GM23338 (cell line): ENCODE results near the gene CRYGB. TPM values are rescaled to one million over a fixed set of nuclear protein-coding genes. Genes with fewer than 3 reads are reported as not detected.
A peak's percentile ranks its signal among the peaks of the same experiment; 100 is the strongest.

Source experiments
- ATAC-seq: fragments of 200-7000 bp; cut with Tn5 transposase; 3 replicates; pipeline ENCODE4 v1.9.1; 2020
- DNase-seq: peaks from one replicate; pipeline ENCODE4 v3.0.0-alpha.2; 2015; ENCODE audit warnings: low spot score
- H2AFZ ChIP-seq: fragments of 200-600 bp; sonication (generic); 2 replicates; pipeline ENCODE4 v1.8.0; 2016; ENCODE audit warnings: antibody characterized with exemption, mild to moderate bottlenecking, moderate library complexity
- H3F3A ChIP-seq: fragments of 200-600 bp; sonication (generic); replicated peaks from 2 replicates; pipeline ENCODE4 v1.8.0; 2017; ENCODE audit warnings: antibody characterized with exemption, mixed run types, low read depth
- H3K27ac ChIP-seq: fragments of 200-600 bp; sonication (generic); 2 replicates; pipeline ENCODE4 v1.6.1; 2016; ENCODE audit warnings: low read depth
- H3K27me3 ChIP-seq: fragments of 200-600 bp; sonication (generic); 2 replicates; pipeline ENCODE4 v1.8.0; 2016; ENCODE audit warnings: mild to moderate bottlenecking, mixed run types, moderate library complexity; ENCODE audit not compliant: insufficient read depth
- H3K36me3 ChIP-seq: fragments of 200-600 bp; sonication (generic); 2 replicates; pipeline ENCODE4 v1.8.0; 2016; ENCODE audit warnings: mild to moderate bottlenecking; ENCODE audit not compliant: insufficient read depth
- H3K4me1 ChIP-seq: fragments of 200-600 bp; sonication (generic); 2 replicates; pipeline ENCODE4 v1.8.0; 2016; ENCODE audit warnings: mild to moderate bottlenecking, moderate library complexity; ENCODE audit not compliant: insufficient read depth
- H3K4me2 ChIP-seq: fragments of 200-600 bp; sonication (generic); 2 replicates; pipeline ENCODE4 v1.7.1; 2017; ENCODE audit warnings: mixed run types
- H3K4me3 ChIP-seq: fragments of 200-600 bp; sonication (generic); 2 replicates; pipeline ENCODE4 v1.6.1; 2016; ENCODE audit warnings: mixed run types
- H3K79me2 ChIP-seq: fragments of 200-600 bp; sonication (generic); replicated peaks from 2 replicates; pipeline ENCODE4 v1.8.0; 2017; ENCODE audit warnings: mild to moderate bottlenecking; ENCODE audit not compliant: insufficient read depth
- H3K9me2 ChIP-seq: fragments of 200-600 bp; sonication (generic); 2 replicates; pipeline ENCODE4 v1.8.0; 2017; ENCODE audit not compliant: insufficient read depth
- H4K20me1 ChIP-seq: fragments of 200-600 bp; sonication (generic); replicated peaks from 2 replicates; pipeline ENCODE4 v1.8.0; 2017; ENCODE audit warnings: mild to moderate bottlenecking; ENCODE audit not compliant: insufficient read depth
- H3K27ac Mint-ChIP-seq: 2 replicates; pipeline ENCODE4 v1.8.0; 2020; ENCODE audit warnings: inconsistent platforms, mild to moderate bottlenecking, moderate library complexity, mixed read lengths
- H3K27me3 Mint-ChIP-seq: 3 replicates; pipeline ENCODE4 v1.8.0; 2022; ENCODE audit warnings: low read depth, mild to moderate bottlenecking, moderate library complexity, mixed read lengths, inconsistent platforms; ENCODE audit not compliant: insufficient read depth, poor library complexity
- H3K36me3 Mint-ChIP-seq: 3 replicates; pipeline ENCODE4 v1.8.0; 2021; ENCODE audit warnings: low read depth, mild to moderate bottlenecking, inconsistent platforms, moderate library complexity, mixed read lengths
- H3K4me1 Mint-ChIP-seq: 3 replicates; pipeline ENCODE4 v1.8.0; 2020; ENCODE audit warnings: mild to moderate bottlenecking, inconsistent platforms, mixed read lengths
- H3K4me3 Mint-ChIP-seq: 3 replicates; pipeline ENCODE4 v1.8.0; 2021; ENCODE audit warnings: moderate library complexity, mild to moderate bottlenecking, inconsistent platforms, mixed read lengths
- H3K9me3 Mint-ChIP-seq: 3 replicates; pipeline ENCODE4 v1.8.0; 2020; ENCODE audit warnings: moderate library complexity, mild to moderate bottlenecking, inconsistent platforms, mixed read lengths
- CREB1 ChIP-seq: fragments of 250-450 bp; sonication (Bioruptor Pico); IDR thresholded peaks from 2 replicates; pipeline ENCODE4 v1.5.0; 2020; ENCODE audit warnings: low read depth, mild to moderate bottlenecking, moderate library complexity
- ETS1 ChIP-seq: IDR thresholded peaks from 2 replicates; pipeline ENCODE4 v1.6.1; 2016; ENCODE audit warnings: antibody characterized with exemption
- EZH2 ChIP-seq: fragments of 200-600 bp; sonication (generic); IDR thresholded peaks from one replicate; pipeline ENCODE4 v1.8.0; 2017; ENCODE audit warnings: antibody characterized with exemption, mild to moderate bottlenecking, low read depth; ENCODE audit not compliant: unreplicated experiment
- JUNB ChIP-seq: IDR thresholded peaks from one replicate; pipeline ENCODE4 v1.6.1; 2016; ENCODE audit warnings: antibody characterized with exemption; ENCODE audit not compliant: unreplicated experiment
- NANOG ChIP-seq: IDR thresholded peaks from 2 replicates; pipeline ENCODE4 v1.6.1; 2016; ENCODE audit warnings: antibody characterized with exemption, borderline replicate concordance
- ZNF114 ChIP-seq: fragments of 250-450 bp; sonication (Bioruptor Pico); IDR thresholded peaks from 2 replicates; pipeline ENCODE4 v1.5.0; 2020; ENCODE audit warnings: mild to moderate bottlenecking, moderate library complexity
- ZNF331 ChIP-seq: fragments of 250-450 bp; sonication (Bioruptor Pico); IDR thresholded peaks from 2 replicates; pipeline ENCODE4 v1.5.0; 2020; ENCODE audit warnings: low read depth, mild to moderate bottlenecking, moderate library complexity
- polyA plus RNA-seq: library from polyadenylated mRNA; unstranded; fragments of >200 nt; fragmentation: Nextera tagmentation; extraction: Ambion mirVana; gene quantifications from 2 replicates; pipeline ENCODE4 v1.2.1, GENCODE V29; 2016
- total RNA-seq: library from RNA; depleted of rRNA; stranded (reverse); fragments of >200 nt; shearing (Covaris generic); gene quantifications from 2 replicates; pipeline ENCODE4 v1.2.3, GENCODE V29; 2014
- TF ChIP-seq, protein P1 (sequence below): IDR thresholded peaks from one replicate; pipeline ENCODE4 v1.6.1; 2018; ENCODE audit warnings: antibody characterized with exemption; ENCODE audit not compliant: unreplicated experiment
- TF ChIP-seq, protein P2 (sequence below): fragments of 250-450 bp; sonication (Bioruptor Pico); IDR thresholded peaks from 2 replicates; pipeline ENCODE4 v1.5.0; 2020; ENCODE audit warnings: mild to moderate bottlenecking, moderate library complexity

The CRYGB gene
- total and polyA plus RNA-seq, 2 experiments from 2014 or later, result 0.92 to 1.9 TPM

- TF ChIP-seq, protein P1, sequence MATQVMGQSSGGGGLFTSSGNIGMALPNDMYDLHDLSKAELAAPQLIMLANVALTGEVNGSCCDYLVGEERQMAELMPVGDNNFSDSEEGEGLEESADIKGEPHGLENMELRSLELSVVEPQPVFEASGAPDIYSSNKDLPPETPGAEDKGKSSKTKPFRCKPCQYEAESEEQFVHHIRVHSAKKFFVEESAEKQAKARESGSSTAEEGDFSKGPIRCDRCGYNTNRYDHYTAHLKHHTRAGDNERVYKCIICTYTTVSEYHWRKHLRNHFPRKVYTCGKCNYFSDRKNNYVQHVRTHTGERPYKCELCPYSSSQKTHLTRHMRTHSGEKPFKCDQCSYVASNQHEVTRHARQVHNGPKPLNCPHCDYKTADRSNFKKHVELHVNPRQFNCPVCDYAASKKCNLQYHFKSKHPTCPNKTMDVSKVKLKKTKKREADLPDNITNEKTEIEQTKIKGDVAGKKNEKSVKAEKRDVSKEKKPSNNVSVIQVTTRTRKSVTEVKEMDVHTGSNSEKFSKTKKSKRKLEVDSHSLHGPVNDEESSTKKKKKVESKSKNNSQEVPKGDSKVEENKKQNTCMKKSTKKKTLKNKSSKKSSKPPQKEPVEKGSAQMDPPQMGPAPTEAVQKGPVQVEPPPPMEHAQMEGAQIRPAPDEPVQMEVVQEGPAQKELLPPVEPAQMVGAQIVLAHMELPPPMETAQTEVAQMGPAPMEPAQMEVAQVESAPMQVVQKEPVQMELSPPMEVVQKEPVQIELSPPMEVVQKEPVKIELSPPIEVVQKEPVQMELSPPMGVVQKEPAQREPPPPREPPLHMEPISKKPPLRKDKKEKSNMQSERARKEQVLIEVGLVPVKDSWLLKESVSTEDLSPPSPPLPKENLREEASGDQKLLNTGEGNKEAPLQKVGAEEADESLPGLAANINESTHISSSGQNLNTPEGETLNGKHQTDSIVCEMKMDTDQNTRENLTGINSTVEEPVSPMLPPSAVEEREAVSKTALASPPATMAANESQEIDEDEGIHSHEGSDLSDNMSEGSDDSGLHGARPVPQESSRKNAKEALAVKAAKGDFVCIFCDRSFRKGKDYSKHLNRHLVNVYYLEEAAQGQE, result no peak
- TF ChIP-seq JUNB (no peak), NANOG (no peak), ZNF114 (no peak), ZNF331 (CRISPR knock-in tag) (no peak)
- TF ChIP-seq, protein P2, sequence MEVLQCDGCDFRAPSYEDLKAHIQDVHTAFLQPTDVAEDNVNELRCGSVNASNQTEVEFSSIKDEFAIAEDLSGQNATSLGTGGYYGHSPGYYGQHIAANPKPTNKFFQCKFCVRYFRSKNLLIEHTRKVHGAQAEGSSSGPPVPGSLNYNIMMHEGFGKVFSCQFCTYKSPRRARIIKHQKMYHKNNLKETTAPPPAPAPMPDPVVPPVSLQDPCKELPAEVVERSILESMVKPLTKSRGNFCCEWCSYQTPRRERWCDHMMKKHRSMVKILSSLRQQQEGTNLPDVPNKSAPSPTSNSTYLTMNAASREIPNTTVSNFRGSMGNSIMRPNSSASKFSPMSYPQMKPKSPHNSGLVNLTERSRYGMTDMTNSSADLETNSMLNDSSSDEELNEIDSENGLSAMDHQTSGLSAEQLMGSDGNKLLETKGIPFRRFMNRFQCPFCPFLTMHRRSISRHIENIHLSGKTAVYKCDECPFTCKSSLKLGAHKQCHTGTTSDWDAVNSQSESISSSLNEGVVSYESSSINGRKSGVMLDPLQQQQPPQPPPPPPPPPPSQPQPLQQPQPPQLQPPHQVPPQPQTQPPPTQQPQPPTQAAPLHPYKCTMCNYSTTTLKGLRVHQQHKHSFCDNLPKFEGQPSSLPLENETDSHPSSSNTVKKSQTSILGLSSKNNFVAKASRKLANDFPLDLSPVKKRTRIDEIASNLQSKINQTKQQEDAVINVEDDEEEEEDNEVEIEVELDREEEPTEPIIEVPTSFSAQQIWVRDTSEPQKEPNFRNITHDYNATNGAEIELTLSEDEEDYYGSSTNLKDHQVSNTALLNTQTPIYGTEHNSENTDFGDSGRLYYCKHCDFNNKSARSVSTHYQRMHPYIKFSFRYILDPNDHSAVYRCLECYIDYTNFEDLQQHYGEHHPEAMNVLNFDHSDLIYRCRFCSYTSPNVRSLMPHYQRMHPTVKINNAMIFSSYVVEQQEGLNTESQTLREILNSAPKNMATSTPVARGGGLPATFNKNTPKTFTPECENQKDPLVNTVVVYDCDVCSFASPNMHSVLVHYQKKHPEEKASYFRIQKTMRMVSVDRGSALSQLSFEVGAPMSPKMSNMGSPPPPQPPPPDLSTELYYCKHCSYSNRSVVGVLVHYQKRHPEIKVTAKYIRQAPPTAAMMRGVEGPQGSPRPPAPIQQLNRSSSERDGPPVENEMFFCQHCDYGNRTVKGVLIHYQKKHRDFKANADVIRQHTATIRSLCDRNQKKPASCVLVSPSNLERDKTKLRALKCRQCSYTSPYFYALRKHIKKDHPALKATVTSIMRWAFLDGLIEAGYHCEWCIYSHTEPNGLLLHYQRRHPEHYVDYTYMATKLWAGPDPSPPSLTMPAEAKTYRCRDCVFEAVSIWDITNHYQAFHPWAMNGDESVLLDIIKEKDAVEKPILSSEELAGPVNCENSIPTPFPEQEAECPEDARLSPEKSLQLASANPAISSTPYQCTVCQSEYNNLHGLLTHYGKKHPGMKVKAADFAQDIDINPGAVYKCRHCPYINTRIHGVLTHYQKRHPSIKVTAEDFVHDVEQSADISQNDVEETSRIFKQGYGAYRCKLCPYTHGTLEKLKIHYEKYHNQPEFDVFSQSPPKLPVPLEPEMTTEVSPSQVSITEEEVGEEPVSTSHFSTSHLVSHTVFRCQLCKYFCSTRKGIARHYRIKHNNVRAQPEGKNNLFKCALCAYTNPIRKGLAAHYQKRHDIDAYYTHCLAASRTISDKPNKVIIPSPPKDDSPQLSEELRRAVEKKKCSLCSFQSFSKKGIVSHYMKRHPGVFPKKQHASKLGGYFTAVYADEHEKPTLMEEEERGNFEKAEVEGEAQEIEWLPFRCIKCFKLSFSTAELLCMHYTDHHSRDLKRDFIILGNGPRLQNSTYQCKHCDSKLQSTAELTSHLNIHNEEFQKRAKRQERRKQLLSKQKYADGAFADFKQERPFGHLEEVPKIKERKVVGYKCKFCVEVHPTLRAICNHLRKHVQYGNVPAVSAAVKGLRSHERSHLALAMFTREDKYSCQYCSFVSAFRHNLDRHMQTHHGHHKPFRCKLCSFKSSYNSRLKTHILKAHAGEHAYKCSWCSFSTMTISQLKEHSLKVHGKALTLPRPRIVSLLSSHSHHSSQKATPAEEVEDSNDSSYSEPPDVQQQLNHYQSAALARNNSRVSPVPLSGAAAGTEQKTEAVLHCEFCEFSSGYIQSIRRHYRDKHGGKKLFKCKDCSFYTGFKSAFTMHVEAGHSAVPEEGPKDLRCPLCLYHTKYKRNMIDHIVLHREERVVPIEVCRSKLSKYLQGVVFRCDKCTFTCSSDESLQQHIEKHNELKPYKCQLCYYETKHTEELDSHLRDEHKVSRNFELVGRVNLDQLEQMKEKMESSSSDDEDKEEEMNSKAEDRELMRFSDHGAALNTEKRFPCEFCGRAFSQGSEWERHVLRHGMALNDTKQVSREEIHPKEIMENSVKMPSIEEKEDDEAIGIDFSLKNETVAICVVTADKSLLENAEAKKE, result no peak
These were observed 18.9 kb downstream of the CRYGB start (continued) for GRCh38 chr2:208127090-208127489.

GRCh38 chr2:208125251-208125650 is 20.7 kb downstream of the CRYGB start:
- Mint-ChIP-seq H3K36me3 (no peaks in the 10 kb centered on the region), H3K9me3 (no peaks in the 10 kb centered on the region)
- TF ChIP-seq NANOG (no peak), ZNF331 (CRISPR knock-in tag) (no peak), JUNB (no peak), EZH2 (no peak), ZNF114 (no peak), CREB1 (CRISPR knock-in tag) (no peak), ETS1 (no peak)

More at GRCh38 chr2:208125251-208125650, 20.7 kb downstream of the CRYGB start:
- peak overlapping the region; percentile 73; the same call in 1 of the 2 replicates for H3K4me2 ChIP-seq
- no peak overlapping the region for H2AFZ ChIP-seq
- H3K9me2 ChIP-seq, result no peaks in the 10 kb centered on the region
- DNase-seq (no peak), ATAC-seq (no peak)
- H3K4me1 Mint-ChIP-seq, result peaks cover 16% of the 10 kb centered on the region
- H3F3A ChIP-seq, result 0 out of 2 replicates have a peak, but pooled peaks cover 3% of the 10 kb centered on the region
- no peak overlapping the region for H3K4me3 Mint-ChIP-seq
- no peaks in the 10 kb centered on the region for H4K20me1 ChIP-seq
- H3K79me2 ChIP-seq, result no peaks in the 10 kb centered on the region
- no peaks in the 10 kb centered on the region for H3K27me3 ChIP-seq
- H3K27me3 Mint-ChIP-seq, result peaks cover 14% of the 10 kb centered on the region
- peak overlapping the region; percentile 52; the same call in 1 of the 2 replicates for H3K4me3 ChIP-seq
- peaks cover 9% of the 10 kb centered on the region; the same call in 1 of the 2 replicates for H3K4me1 ChIP-seq
- no peak overlapping the region for H3K27ac ChIP-seq
- no peak overlapping the region for H3K27ac Mint-ChIP-seq
- H3K36me3 ChIP-seq, result no peaks in the 10 kb centered on the region
